NCI-H1105 (cell line): ENCODE results near the gene GGCT.
A peak's percentile ranks its signal among the peaks of the same experiment; 100 is the strongest.
"Not testable (repeated sequence)": the region's sequence is repeated elsewhere in the genome, so short reads cannot be mapped to it uniquely, and the experiment has no call there.

ENCODE experiments used
- DNase-seq: peaks from one replicate; lab custom pipeline; 2025; lab: John Stamatoyannopoulos, UW

The GGCT gene, protein sequence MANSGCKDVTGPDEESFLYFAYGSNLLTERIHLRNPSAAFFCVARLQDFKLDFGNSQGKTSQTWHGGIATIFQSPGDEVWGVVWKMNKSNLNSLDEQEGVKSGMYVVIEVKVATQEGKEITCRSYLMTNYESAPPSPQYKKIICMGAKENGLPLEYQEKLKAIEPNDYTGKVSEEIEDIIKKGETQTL

DNA sequence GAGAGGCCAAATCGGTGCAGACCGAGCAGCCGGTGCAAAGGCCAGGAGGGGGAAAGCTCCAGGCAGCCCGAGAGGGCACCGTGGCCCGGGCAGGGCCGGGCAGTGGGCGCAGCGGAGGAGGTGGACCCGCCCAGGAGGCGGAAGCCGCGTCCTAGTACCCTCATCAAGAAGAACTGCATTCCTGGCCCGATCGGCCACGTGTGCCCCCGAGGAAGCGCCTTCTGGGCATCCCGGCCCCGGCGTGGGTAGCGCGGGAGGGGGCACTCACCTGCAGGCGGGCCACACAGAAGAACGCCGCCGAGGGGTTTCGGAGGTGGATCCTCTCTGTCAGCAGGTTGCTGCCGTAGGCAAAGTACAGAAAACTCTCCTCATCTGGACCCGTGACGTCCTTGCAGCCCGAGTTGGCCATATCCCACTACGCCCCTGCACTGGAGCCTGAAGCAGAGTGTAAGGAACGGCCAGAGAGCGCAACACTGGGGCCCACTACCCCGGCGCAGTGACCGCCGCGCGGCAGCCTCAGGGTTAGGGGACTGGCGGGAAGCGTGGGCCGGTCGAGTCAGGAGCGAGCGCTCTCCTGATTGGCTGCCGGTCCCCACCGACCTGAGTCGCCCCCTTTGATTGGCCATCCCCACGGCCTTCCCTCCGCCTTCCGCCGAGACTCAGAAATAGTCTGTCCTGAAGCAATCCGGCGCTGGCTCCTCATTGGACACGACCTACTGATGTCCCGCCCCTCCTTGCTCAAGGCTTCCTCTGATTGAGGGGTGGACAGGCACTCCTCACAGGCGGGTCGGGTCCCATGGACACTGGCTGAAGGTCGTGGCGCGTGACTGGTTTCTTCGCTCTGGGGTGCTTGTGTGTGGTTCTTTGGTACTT lies at the start of gene GGCT:
Gene GGCT (minus strand): TSS at position 529 of the 873 bp plus-strand sequence. CDS start 120 bp downstream, at position 409.
- peak; percentile 99 for DNase-seq

DNA sequence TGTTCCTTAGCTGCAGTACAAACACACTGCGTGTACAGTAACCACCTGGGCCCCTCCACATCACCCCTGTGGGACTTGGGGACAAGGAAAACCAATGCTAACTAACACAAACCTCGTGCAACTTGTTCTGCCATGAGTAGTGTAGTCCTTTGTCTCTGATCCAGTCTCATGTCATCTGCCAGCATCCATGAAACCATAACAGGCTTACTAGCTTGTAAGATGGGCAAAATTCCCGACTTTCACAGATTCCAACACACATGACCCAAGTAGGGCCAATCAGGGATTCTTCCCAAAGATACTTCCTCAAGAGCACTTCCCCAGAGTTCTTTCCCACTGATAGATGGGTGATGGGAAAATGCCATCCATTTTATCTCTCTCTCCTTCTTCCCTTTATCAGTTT lies 48.9 kb upstream of the GGCT start:
- DNase-seq, result no peak

DNA sequence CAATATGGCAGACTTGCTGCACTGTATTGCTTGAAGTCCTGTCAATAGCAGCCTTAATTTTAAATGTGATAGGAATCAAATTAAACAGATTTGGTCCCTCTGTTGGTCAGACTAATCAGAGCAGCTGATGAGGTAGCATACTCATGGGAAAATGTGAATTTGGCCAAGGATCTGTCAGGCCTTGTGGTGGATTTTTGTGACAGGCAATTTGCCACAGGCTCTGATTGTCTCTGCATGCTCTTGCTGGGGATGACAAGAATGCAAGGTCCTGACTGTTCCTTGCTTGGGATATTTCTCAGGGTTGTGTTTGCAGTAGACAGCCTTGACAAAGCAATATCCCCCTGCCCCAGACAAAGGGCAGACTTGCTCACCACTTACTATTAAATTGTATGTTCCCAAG lies 48.5 kb upstream of the GGCT start:
- DNase-seq, result no peak

DNA sequence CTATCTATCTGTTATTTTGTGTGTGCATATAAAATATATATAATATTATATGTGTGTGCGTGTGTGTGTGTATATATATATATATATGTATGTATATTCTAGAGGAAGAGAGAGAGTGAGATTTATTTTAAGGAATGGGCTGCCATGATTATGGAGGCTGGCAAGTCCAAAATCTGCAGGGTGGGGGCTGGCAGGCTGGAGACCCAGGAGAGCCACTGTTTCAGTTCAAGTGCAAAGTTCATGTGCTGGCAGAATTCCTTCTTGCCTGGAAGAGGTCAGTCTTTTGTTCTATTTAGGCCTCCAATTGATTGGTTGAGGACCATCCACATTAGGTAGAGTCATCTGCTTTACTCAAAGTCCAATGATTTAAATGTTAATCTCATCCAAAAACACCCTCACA lies 47.7 kb upstream of the GGCT start:
- no peak for DNase-seq

DNA sequence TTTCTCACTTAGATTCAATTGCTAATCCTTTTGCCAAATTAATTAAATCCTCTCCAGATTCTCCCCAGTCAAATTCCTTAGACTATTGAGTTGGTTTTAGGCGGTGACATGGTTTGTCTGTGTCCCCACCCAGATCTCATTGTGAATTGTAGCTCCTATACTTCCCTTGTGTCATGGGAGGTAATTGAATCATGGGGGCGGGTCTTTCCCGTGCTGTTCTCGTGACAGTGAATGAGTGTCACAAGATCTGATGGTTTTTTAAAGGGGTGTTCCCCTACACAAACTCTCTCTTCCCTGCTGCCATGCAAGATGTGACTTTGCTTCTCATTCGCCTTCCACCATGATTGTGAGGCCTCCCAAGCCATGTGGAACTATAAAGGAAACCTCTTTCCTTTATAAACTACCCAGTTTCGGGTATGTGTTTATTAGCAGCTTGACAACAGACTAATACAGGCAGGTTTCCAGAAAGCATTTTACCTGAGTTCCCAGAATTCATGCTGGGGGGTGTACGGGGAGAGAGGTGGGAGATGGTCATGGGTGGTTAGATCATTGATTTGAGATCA lies 45.4 kb upstream of the GGCT start:
- no peak for DNase-seq

DNA sequence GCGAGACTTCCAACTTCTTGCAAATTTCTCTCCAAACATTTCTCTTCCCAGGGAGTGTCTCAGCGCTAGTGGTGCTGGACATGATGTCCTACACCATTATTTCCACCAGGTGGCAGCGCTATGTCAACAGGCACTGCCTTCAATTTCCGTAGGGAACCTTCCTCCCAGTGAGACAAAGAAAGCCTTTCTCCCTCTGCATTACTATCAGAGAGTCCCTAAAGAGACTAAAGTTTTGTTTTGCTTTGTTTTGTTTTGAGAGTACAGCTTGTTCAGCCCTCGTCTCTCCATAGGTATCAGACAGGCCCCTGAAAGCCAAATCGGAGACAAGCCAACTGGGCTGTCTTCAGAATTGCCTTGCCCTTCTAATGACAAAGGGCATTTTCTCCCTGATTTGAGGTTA lies 44.2 kb upstream of the GGCT start:
- peak; percentile 71 for DNase-seq

DNA sequence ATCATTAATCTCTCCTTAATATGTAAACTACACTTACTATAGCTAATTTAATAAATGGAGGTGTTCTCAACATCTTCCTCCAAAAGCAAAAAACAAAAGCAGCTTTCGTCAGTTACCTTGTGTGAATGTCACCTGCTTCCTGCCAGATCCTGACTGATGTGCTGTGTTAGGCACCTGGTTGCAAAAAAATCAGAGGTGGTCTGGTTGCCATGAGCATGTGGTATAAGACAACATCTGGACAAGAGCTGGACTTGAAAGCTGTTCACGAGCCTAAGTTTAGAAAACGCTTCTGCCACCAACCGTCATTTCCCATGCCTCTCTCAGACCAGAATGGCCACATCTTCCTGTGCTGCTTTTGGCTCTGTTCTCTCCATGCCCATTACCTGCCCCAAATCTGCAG lies 42.0 kb upstream of the GGCT start:
- DNase-seq, result no peak

DNA sequence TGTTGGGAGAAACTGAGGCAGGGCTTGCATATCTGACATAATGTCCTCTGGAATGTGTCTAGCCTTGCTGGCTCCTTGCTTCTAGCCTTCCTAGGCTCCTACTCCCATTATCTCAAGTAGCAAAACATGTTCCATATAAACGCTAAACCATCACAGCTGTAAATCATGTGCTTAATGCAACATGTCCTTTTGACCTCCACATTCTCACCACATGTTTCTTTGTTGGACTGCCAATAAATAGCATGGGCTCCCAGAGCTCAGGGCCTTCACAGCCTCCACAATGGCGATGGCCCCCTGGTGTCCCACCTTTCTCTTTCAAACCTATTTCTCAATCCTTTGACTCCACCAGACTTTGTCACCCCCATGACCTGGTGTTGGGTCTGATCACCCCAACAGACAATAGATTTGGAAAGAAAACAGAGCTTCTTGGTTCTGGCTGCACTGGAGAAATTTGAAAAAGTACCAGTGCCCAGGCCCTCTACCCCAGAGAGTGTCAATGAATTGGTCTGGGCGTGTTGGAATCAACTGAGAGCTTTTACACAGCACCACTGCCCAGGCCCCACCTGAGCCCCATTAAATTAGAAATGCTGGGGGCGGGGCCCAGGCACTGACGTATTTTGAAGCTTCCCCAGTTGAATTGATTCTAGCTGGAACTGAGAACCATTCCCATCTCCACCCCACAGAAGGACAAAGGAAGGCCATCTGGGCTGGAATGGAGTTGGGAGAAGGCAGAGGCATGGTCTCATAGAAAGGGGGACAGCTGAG lies 41.3 kb upstream of the GGCT start:
- DNase-seq, result no peak

DNA sequence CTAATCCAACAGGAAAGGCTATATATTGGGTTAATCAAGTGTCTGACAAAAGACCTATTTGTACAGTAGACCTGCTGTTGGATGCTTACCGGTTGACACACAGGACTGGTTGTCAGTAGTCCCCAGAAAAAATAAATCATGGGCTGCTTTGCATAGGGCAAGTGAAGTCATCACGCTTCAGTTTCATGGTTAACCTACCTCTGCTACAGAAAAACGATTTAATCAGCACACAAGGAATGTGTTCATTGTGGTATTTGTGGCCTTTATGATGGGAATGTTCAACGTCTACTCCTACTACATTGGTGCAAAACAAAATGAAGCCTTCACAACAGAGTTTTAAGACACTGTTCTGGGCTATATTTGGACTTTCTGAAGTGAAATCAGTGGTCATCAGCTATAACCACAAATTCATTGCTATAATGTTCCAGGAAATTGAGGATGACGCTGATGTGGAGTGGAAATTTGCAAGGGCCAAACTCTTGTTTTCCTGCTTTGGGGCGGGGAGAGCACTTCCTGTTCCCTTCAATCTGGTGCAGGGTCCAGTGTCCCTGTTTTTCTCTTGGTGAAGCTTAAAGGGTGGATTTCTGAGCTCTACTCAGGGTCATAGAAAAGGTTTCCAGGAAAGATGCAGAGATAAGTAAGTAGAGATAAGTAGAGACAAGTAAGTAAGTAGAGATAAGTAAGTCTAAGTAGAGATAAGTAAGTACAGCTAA lies 39.3 kb upstream of the GGCT start:
- DNase-seq, result no peak

DNA sequence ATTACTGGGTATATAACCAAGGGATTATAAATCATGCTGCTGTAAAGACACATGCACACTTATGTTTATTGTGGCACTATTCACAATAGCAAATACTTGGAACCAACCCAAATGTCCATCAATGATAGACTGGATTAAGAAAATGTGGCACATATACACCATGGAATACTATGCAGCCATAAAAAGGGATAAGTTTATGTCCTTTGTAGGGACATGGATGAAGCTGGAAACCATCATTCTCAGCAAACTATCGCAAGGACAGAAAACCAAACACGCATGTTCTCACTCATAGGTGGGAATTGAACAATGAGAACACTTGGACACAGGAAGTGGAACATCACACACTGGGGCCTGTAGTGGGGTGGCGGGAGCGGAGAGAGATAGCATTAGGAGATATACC lies 38.5 kb upstream of the GGCT start:
- not testable (repeated sequence) for DNase-seq

DNA sequence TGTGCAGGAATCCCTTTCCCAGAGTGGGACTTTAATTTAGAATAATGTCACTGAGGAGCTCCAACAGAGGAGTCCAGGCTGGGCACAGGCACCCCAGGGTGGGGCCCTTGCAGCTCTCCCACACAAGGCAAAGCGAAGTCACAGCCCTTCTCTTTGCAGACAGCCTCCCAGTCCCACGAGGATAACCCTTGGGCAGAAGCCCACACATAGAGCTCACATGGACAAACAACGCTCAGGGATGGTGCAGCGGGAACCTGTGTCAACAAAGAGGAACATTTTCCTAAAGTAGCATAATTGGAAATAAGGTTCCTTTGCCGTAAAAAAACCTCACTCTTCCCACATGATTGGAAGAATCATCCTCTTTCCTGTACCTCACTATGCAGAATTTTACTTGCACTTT lies 29.3 kb upstream of the GGCT start:
- no peak for DNase-seq

DNA sequence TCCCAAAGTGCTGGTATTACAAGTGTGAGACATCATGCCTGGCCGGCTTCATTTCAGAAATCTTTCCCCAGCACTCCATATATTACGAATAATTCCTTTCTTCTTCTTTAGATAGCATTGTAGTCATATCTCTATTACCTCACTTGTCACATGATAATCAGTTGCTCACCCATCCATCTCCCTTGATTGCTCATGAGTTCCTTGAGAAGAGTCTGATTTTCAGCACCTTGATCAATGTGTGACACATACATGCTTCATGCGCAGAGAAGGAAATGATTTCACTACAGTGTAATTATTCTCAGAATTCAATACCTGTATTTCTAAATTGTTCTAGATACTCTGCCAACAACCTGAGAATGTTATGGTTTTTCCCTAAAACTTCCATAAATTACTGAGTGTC lies 26.7 kb upstream of the GGCT start:
- DNase-seq, result no peak

DNA sequence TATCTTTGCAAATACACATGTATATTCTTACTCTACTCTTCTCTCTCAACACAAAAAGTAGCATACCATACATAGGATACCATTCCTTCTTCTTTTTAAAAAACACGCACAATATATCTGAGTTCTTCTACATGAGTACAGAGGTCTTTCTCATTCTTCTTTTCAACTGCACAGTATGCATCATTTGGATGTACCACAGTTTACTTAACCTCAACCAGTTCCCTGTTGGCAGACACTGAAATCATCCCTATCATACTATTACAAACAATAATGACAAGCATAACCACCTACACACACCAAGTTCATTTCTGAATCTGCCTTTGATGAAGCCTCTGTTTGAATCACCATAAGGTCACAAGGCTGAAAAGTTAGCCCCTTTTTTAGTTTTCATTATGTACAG lies 25.7 kb upstream of the GGCT start:
- no peak for DNase-seq

DNA sequence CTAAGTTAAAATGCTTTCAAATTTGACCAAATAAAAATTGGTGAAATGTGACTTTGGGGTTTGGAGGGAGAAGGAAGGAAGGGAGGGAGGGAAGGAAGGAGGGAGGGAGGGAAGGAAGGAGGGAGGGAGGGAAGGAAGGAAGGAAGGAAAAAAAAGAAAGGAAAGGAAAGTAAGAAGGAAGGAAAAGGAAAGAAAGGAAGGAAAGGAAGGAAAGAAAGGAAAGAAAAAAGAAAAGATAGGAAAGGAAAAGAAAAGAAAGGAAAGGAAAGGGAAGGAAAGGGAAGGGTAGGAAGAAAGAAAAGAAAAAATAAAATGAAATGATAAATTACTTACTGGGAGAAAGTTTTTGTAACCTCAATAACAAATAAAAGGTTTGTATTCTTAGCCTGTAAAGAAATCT lies 24.1 kb upstream of the GGCT start:
- no peak for DNase-seq

DNA sequence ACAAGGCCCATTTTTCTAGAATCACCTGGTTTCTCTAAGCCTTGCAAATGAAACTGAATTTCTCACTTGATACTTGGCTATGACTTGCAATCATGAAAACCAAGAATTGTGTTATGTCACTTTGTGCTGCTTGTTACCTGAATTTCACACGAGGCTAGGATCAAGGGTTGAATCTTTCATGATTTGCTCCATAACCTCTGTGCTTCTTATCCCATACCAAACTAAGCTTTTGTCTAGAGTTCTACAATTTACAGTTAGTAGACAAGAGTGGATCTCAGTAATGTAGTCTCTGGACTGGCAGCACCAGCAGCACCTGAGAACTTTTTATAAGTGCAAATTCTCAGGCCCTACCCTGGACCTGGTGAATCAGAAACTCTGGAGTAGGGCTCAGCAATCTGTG lies 22.7 kb upstream of the GGCT start:
- DNase-seq, result not testable (repeated sequence)

DNA sequence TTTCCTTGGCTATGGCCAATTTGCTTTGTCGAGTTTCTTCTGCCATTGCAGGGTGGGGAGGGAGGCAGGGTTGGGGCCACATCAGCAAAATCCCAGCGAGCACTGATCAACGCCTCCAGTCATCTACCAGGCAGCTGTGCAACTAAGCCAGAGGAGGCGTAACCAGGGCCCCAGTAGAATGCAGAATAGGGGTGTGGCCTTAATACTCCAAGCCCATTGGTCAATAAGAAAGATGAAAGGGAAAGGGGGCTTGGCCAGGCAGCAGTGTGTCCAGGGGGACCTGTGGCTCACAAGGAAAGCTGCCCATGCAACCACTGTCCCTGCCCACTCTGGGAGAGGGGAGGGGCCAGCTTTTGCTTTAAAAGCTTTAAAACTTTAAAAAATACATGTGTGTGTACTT lies 21.5 kb upstream of the GGCT start:
- no peak for DNase-seq

DNA sequence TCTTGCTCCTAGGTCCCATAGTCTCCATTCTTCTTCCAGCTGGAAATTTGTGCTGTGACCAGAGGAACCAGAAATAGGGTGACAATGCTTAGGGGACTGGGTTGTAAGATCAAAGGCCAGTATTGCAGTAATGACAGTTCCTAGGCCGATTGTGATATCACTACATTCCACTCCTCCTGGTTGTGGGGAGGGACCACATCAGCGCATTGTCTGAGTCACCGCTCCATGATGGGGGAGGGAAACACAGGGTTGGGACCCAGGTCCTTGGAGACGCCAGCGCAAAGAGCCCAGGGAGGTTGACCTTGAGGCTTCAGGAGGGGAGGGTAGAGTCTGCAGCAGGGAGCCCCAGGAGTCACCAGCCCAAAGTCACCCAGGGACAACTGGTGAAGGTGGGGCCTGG lies 20.8 kb upstream of the GGCT start:
- no peak for DNase-seq

DNA sequence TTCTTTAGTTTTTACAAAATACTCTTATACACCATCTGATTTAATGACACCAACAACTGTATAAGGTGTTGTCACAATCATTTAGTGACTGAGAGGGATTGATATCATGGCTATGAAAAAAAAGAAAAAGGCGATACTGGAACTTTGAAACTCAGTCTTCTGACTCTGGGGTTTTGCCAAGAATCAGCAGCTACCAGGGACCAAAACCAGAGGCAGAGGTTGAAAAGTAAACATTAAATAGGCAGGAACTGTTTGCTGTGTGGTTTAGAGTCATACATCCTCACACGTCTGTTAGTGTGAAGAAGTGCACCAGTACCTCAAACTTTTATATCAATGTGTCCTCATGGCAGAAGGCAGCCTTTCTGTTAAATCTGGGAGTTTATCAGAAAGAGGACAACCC lies 19.9 kb upstream of the GGCT start:
- DNase-seq, result no peak

DNA sequence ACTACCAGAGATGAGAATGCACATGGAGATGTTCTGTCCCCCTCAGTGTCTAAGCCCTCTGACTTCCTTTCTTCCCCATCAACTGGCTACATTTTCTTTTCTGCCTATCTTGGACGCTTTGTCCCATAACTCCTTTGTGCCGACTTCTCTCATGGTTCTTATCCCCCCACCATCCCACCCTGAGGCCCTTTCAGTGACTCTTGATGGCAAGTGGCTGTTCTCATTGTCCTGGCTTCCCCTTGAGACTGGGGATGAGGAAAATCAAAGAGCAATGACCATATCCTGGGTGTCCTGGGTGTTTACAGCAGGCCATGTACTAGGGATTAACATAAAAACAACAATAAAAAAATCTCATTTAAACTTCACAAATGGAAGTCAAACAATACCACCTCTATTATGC lies 18.8 kb upstream of the GGCT start:
- no peak for DNase-seq

DNA sequence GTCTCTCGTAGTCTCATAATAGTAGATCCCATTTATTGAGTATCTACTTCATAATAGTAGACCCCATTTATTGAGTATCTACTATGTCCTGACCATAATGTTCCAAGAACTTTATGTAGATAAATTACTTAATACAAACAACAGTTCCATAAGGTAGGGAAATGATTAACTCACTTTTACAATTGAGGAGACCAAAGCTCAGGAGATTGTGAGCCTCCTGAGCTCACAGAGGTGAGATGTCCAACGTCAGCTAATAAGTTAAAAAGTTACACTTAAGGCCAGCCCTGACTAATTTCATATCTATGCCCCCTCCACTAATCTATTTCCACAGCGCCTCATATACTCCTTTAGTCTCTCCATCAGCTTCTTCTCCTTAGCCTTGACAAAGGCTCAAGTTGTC lies 17.5 kb upstream of the GGCT start:
- no peak for DNase-seq

DNA sequence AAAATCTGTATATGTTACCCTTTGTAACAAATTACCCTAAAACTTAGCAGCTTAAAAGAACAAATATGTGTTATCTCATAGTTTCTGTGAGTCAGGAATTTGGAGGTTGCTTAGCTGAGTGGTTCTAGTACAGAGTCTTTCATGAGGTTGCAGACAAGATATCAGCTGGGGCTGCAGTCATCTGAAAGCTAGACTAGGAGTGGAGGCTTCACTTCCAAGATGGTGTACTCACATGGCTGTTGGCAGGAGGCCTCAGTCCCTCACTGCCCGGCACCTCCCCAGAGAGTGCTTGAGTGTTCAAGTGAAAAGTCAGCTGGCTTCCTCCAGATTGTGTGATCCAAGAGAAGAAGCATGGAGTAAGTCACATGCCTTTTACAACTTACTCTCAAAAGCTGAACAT lies 16.9 kb upstream of the GGCT start:
- DNase-seq, result no peak

DNA sequence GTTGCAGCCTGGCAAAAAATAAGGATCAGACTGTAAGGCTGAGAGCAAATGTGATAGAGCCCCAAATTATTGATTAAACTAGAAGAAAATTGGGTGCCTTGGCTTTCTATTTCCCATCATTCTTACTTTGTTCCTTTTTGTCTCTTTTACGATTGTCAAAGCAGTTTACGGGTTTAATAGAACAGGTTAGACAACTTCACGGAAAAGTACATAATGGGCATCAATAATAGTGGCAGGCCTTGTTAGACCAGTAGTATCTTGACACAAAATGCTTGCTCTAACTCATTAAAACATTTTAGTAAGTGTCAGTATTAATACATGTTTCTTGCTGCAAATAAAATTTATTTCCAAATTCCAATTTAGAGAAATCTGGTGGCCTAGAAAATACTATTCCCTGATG lies 14.5 kb upstream of the GGCT start:
- no peak for DNase-seq
